Chondrocyte (in vitro differentiated cells): Measurements from ENCODE around the gene WDR45B. TPM values are rescaled to one million over a fixed set of nuclear protein-coding genes. Genes with fewer than 3 reads are reported as not detected.

Experiments
- DNase-seq: peaks from one replicate; pipeline ENCODE4 v3.0.0; 2021; ENCODE audit warnings: mixed read lengths, low spot score
- H3K27ac Mint-ChIP-seq: one replicate; pipeline ENCODE4 v1.8.0; 2021; ENCODE audit warnings: mild to moderate bottlenecking, moderate library complexity, mixed read lengths; ENCODE audit not compliant: unreplicated experiment
- H3K27me3 Mint-ChIP-seq: 2 replicates; pipeline ENCODE4 v1.8.0; 2021; ENCODE audit warnings: low read depth, mixed read lengths
- H3K36me3 Mint-ChIP-seq: 2 replicates; pipeline ENCODE4 v1.8.0; 2021; ENCODE audit warnings: low read depth, mixed read lengths
- H3K4me1 Mint-ChIP-seq: 2 replicates; pipeline ENCODE4 v1.8.0; 2021; ENCODE audit warnings: low read depth, mild to moderate bottlenecking, mixed read lengths
- H3K4me3 Mint-ChIP-seq: one replicate; pipeline ENCODE4 v1.8.0; 2021; ENCODE audit warnings: mild to moderate bottlenecking, moderate library complexity, mixed read lengths; ENCODE audit not compliant: unreplicated experiment
- H3K9me3 Mint-ChIP-seq: 2 replicates; pipeline ENCODE4 v1.8.0; 2021; ENCODE audit warnings: low read depth, mixed read lengths
- total RNA-seq: library from RNA; stranded (reverse); gene quantifications from 3 replicates; pipeline ENCODE4 v1.2.1, GENCODE V29; 2021
- TF ChIP-seq, protein P1 (sequence below): fragments of 200-600 bp; sonication (generic); IDR thresholded peaks from 2 replicates; pipeline ENCODE4 v1.5.0; 2021; ENCODE audit warnings: antibody characterized with exemption, mild to moderate bottlenecking, moderate library complexity

WDR45B gene
- total RNA-seq, 1 donor from 2014 or later, result 67.8 TPM

DNA sequence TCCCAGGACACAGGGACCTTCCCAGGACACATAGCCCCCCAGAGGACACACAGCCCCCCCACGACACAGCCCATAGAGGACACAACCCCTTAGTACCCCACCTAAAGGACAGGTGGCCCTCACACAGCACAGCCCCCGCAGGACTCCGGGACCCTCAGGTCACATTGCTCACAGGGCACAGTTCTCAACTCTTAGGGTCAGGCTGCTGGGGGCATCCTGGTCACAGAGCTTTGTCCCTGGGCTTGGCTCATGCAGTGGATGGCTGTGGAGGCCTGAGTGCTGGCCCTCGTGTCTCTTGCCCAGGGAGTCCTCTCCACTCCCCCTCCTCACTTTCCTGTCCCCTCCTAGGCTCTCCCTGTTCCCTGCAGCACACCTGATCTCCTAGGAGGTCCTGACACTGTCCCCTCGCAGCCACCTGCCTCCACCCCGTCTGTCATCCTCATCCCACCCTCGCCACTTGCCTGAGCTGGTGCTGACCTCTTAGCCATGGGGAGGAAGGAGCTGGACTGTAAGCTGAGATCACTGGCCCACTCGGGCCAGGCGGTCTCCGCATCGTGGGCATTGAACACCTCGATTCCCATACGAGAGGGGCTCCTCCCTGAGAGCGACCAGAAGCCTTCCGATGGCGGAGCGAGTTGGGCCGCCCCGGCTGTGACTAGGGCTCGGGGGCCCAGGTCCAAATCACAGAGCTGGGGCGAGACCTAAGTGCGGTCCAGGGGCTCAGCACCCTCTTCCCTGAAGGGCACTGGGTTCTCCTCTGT is 1.4 kb upstream of the WDR45B start:
- H3K27me3 Mint-ChIP-seq, result no peaks in the 10 kb centered on the region
- no peaks in the 10 kb centered on the region for H3K36me3 Mint-ChIP-seq
- H3K27ac Mint-ChIP-seq, result no peak overlapping the region
- peak overlapping the region; percentile 35 for H3K4me3 Mint-ChIP-seq
- H3K4me1 Mint-ChIP-seq, result peaks cover 21% of the 10 kb centered on the region
- TF ChIP-seq, protein P1, sequence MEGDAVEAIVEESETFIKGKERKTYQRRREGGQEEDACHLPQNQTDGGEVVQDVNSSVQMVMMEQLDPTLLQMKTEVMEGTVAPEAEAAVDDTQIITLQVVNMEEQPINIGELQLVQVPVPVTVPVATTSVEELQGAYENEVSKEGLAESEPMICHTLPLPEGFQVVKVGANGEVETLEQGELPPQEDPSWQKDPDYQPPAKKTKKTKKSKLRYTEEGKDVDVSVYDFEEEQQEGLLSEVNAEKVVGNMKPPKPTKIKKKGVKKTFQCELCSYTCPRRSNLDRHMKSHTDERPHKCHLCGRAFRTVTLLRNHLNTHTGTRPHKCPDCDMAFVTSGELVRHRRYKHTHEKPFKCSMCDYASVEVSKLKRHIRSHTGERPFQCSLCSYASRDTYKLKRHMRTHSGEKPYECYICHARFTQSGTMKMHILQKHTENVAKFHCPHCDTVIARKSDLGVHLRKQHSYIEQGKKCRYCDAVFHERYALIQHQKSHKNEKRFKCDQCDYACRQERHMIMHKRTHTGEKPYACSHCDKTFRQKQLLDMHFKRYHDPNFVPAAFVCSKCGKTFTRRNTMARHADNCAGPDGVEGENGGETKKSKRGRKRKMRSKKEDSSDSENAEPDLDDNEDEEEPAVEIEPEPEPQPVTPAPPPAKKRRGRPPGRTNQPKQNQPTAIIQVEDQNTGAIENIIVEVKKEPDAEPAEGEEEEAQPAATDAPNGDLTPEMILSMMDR, result no peak
- no peak for DNase-seq
- no peaks in the 10 kb centered on the region for H3K9me3 Mint-ChIP-seq

DNA sequence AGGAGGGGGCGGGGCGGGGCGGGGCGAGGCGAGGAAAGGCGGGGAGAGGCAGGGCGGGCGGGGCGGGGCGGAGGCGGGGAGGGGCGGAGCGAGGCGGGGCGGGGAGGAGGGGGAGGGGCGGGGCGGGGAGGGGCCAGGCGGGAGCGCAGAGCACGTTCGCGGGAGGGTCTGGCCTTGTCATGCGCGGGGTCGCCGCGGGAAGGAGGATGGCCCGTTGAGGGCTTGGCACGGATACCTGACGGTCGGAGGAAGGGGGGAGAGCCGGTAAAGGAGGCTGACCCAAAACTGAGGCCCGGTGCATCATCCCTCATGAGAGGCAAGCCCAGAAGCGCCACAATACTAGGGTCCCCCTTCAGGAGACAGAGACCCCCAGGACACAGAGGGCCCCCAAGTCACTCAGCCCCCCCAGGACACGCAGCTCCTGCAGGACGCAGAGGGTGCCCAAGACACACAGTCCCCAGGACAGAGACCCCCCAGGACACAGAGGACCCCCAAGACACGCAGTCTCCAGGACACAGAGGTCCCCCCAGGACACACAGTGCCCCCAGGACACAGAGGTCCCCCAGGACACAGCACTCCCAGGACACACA is 593 bp upstream of the WDR45B start:
- H3K36me3 Mint-ChIP-seq, result no peaks in the 10 kb centered on the region
- DNase-seq, result no peak
- no peak overlapping the region for H3K27ac Mint-ChIP-seq
- H3K27me3 Mint-ChIP-seq, result no peaks in the 10 kb centered on the region
- H3K9me3 Mint-ChIP-seq, result no peaks in the 10 kb centered on the region
- peak overlapping the region; percentile 60 for H3K4me3 Mint-ChIP-seq
- H3K4me1 Mint-ChIP-seq, result peaks cover 21% of the 10 kb centered on the region
- TF ChIP-seq, protein P1, result no peak

DNA sequence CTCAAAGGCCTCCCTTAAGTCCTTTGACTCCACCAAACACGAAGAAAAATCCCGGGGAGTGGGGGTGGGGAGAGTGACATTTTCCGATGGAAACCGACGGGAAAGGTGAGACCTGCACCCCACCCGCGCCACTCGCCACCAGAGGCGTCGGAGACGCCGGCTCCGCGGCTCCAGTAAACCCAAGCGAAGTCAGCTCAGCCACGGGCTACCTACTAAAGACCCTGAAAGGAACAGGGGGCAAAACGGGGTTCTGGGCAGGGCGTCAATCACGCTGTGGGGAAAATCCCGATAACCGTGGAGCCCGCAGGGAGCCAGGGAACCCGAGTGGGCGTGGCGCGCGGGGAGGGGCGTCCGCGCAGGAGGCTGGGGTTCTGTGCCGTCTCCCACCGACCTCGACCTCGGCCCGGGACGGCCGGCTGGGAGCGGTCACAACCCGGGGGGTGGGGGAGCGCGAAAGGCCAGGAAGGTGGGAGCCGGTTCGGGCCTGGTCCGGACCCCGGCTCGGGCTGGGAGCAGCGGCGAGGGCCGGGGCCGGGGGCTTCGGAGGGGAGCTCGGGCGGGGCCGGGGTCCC is 565 bp downstream of the WDR45B start:
- Mint-ChIP-seq H3K27ac (peak overlapping the region; percentile 59), H3K4me3 (peak overlapping the region; percentile 81), H3K4me1 (peaks cover 21% of the 10 kb centered on the region), H3K36me3 (no peaks in the 10 kb centered on the region), H3K9me3 (no peaks in the 10 kb centered on the region), H3K27me3 (no peaks in the 10 kb centered on the region)
- DNase-seq, result no peak
- TF ChIP-seq, protein P1, result peak; percentile 47

DNA sequence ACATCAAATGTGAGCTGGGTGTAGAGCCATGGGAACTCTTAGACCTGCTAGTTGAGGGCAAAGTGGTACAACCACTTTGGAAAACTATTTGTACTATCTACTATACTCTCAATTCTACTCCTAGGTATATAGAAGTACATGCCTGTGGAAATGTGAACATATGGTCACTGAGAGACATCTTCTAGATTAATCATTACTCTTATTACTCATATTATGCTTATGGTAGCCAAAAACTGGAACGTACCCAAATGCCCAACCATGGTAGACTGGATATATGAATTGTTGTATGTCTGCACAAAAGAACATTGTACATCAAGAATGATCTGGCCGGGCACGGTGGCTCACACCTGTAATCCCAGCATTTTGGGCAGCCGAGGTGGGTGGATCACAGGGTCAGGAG is 2.7 kb downstream of the WDR45B start:
- Mint-ChIP-seq H3K36me3 (peaks cover 4% of the 10 kb centered on the region), H3K4me1 (peaks cover 21% of the 10 kb centered on the region), H3K27me3 (no peaks in the 10 kb centered on the region), H3K4me3 (peak overlapping the region; percentile 36), H3K9me3 (no peaks in the 10 kb centered on the region), H3K27ac (peak overlapping the region; percentile 6)
- TF ChIP-seq, protein P1, result no peak
- DNase-seq, result no peak

DNA sequence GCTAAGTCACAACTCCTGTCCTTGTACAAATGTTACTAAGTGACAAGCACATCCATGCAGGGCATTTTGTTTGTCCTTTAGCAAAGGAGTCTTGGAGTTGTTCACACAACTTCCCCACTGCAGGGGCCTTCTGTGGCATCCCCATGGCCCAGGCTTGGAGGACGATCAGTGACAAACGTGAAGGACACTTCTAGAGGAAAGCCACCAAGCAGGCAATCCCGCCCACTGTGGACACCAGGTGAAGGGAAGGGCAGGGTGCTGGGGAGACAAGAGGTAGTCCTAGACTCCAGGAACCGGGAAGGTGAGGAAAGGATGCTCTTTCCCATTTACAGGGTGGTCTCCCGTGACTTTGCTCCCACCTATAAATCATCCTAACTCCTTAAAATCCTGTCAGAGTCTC is 4.1 kb downstream of the WDR45B start:
- Mint-ChIP-seq H3K27me3 (no peaks in the 10 kb centered on the region), H3K27ac (no peak overlapping the region), H3K4me3 (no peak overlapping the region), H3K36me3 (peaks cover 6% of the 10 kb centered on the region), H3K4me1 (peaks cover 25% of the 10 kb centered on the region), H3K9me3 (no peaks in the 10 kb centered on the region)
- no peak for DNase-seq
- TF ChIP-seq, protein P1, result no peak
